GM12801 (cell line): ENCODE measurements around the gene DCC.

Source experiments
- CTCF ChIP-seq: IDR thresholded peaks from one replicate; pipeline ENCODE4 v1.5.1; 2011; ENCODE audit warnings: control low read depth; ENCODE audit not compliant: insufficient read length; ENCODE audit errors: extremely low read depth

The DCC gene

DNA sequence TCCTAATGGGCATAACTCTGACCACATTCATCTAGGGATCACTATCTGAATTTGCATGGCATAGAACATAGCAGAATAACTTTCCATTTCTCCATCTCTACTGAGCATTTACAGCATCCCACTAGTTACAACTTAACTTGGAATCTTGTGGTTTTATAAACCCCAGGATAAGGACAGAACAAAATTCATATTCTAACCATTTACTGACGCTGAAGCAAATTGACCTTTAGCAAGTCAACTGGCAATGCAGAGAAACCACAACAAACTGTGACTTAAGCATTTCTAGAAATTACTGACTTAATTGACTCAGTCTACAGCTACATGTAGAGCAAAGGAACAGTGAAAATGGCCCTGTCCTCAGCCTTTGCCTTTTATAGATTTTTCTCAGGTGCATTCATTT lies 61.2 kb downstream of the DCC start:
- TF ChIP-seq CTCF: no peak

GRCh38 chr18:52402814-52403213 lies 62.8 kb downstream of the DCC start:
- TF ChIP-seq CTCF: no peak

- TF ChIP-seq CTCF: no peak
Measured at GRCh38 chr18:52403291-52404021, 63.5 kb downstream of the DCC start.

GRCh38 chr18:52408800-52409302 lies 68.9 kb downstream of the DCC start:
- TF ChIP-seq CTCF: no peak

GRCh38 chr18:52409727-52410126 lies 69.7 kb downstream of the DCC start:
- TF ChIP-seq CTCF: no peak

DNA sequence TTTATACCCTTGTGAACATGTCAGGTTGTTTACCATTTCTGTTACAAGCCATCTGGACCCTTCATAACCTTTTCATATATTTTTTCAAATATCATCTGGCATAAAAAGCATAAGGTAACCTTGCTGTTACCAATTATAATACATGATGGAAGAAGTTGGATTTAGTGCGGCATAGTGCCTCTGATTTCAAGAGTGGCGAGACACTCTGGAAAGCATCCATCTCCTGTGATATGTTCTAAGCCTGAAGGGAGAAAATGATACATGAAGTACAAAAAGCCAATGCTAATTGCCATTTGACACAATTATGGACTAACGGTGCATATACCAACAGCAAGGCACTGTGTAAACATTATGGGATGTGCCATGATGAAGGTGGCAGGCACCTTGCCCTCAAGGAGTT lies 75.1 kb downstream of the DCC start:
- TF ChIP-seq CTCF: no peak

GRCh38 chr18:52422985-52423601 lies 83.1 kb downstream of the DCC start:
- TF ChIP-seq CTCF: no peak
